ENCODE data around the gene ERCC1.

GRCh38 chr19:45448887-45449299, 25.2 kb upstream of the ERCC1 start:
- TF ChIP-seq CTCF (conservative IDR thresholded peaks at IDR 0.05; ENCODE audit: low read depth, low read length) (no peak), EZH2phosphoT487 (IDR thresholded peaks at IDR 0.05; ENCODE audit: borderline replicate concordance, low read length) (no peak)

All from PC-3 (cell line).